Panc1 (cell line): Measurements from ENCODE around the gene SSC5D. TPM values are rescaled to one million over a fixed set of nuclear protein-coding genes. Genes with fewer than 3 reads are reported as not detected.

Experiments
- ATAC-seq: fragments of 200-7000 bp; cut with Tn5 transposase; 2 replicates; pipeline ENCODE4 v1.9.1; 2020; ENCODE audit warnings: mild to moderate bottlenecking, moderate library complexity
- BruUV-seq: library from RNA; stranded (reverse); fragments of 400-500 nt; replicated peaks from 2 replicates; lab custom pipeline; 2021; lab: Mats Ljungman, UMichigan
- CTCF ChIA-PET: fragments of 300-600 bp; sonication (Branson Sonifier 250); formaldehyde crosslinking; loops from one replicate; lab custom pipeline; 2022; ENCODE audit warnings: antibody characterized with exemption; lab: Charles Lee
- POLR2A ChIA-PET: fragments of 300-600 bp; sonication (Branson Sonifier 250); formaldehyde crosslinking; loops from one replicate; lab custom pipeline; 2022; ENCODE audit warnings: antibody characterized with exemption; lab: Charles Lee
- DNase-seq: peaks from one replicate; pipeline ENCODE4 v3.0.0-alpha.2; 2010; ENCODE audit warnings: low read depth, low spot score
- H3K27ac ChIP-seq: 2 replicates; pipeline ENCODE4 v1.5.1; 2011; ENCODE audit warnings: mild to moderate bottlenecking, low read length, inconsistent platforms
- H3K27me3 ChIP-seq: fragments of 200-500 bp; sonication (Bioruptor generic); 2 replicates; pipeline ENCODE4 v1.6.0; 2014; ENCODE audit warnings: low read length, inconsistent platforms; ENCODE audit not compliant: control insufficient read depth, insufficient read depth
- H3K36me3 ChIP-seq: fragments of 200-500 bp; sonication (Bioruptor generic); 2 replicates; pipeline ENCODE4 v1.5.1; 2014; ENCODE audit warnings: inconsistent platforms, mild to moderate bottlenecking, low read length, moderate library complexity; ENCODE audit not compliant: control insufficient read depth, insufficient read depth
- H3K4me1 ChIP-seq: 2 replicates; pipeline ENCODE4 v1.5.1; 2011; ENCODE audit warnings: inconsistent platforms, mild to moderate bottlenecking, low read length, moderate library complexity; ENCODE audit not compliant: control insufficient read depth, insufficient read depth
- H3K4me3 ChIP-seq, 2 experiments: 2 replicates each; pipeline ENCODE4 v1.5.1; 2011 to 2012; ENCODE audit warnings: low read depth in 2 of 2, low read length in 2 of 2, mild to moderate bottlenecking in 2 of 2, inconsistent platforms in 1 of 2, moderate library complexity in 1 of 2
- H3K9me3 ChIP-seq: fragments of 200-500 bp; sonication (Bioruptor generic); 2 replicates; pipeline ENCODE4 v1.5.1; 2014; ENCODE audit warnings: low read depth, mild to moderate bottlenecking, inconsistent platforms, low read length, moderate library complexity; ENCODE audit not compliant: control insufficient read depth, insufficient read depth
- CTCF ChIP-seq: fragments of 450-650 bp; IDR thresholded peaks from 2 replicates; pipeline ENCODE4 v1.5.1; 2017; ENCODE audit warnings: mild to moderate bottlenecking
- POLR2AphosphoS5 ChIP-seq: IDR thresholded peaks from 2 replicates; pipeline ENCODE4 v1.6.1; 2012; ENCODE audit warnings: mild to moderate bottlenecking, low read depth, low read length, moderate library complexity
- REST ChIP-seq, 2 experiments: IDR thresholded peaks; 2 replicates each; pipeline ENCODE4 v1.6.1; 2011 to 2012; ENCODE audit warnings: low read depth in 2 of 2, control low read depth in 1 of 2, low read length in 1 of 2, mild to moderate bottlenecking in 1 of 2, moderate library complexity in 1 of 2; ENCODE audit not compliant: insufficient read depth in 1 of 2
- SIN3A ChIP-seq: IDR thresholded peaks from 2 replicates; pipeline ENCODE4 v1.6.1; 2012; ENCODE audit warnings: low read depth, mild to moderate bottlenecking, low read length, moderate library complexity, borderline replicate concordance; ENCODE audit not compliant: insufficient read depth
- TCF7L2 ChIP-seq: IDR thresholded peaks from 2 replicates; pipeline ENCODE4 v1.6.1; 2011; ENCODE audit warnings: mild to moderate bottlenecking, low read depth, low read length, inconsistent platforms
- in situ Hi-C: cut with HindIII; loops from 2 replicates; pipeline ENCODE4 v1.10.0; 2016; ENCODE audit warnings: low sequenced_read_pairs, low pct_unique_long_range_greater_than_20kb
- intact Hi-C: fragments of 100-400 bp; cut with micrococcal nuclease; formaldehyde crosslinking; loops from one replicate; pipeline ENCODE4 v1.10.0; 2022; ENCODE audit not compliant: unreplicated experiment
- total RNA-seq: library from RNA; stranded (reverse); gene quantifications from one replicate; pipeline ENCODE4 v1.2.1, GENCODE V29; 2021; ENCODE audit not compliant: unreplicated experiment

The SSC5D gene
- total RNA-seq, 1 experiment from 2014 or later = 13.0 TPM

GRCh38 chr19:55538132-55538531, 49.9 kb downstream of the SSC5D start:
- CTCF ChIA-PET = no interaction called here
- no peaks in the 10 kb centered on the region for H3K9me3 ChIP-seq
- no peaks in the 10 kb centered on the region for H3K27me3 ChIP-seq
- no peak overlapping the region for H3K4me3 ChIP-seq
- intact Hi-C loops (no loop called here), in situ Hi-C loops (no loop called here)
- no TSS peak for BruUV-seq
- no peak overlapping the region; the same call in 1 of the 2 replicates for H3K27ac ChIP-seq
- ATAC-seq (no peak), DNase-seq (no peak)
- POLR2A ChIA-PET = no interaction called here
- no peaks in the 10 kb centered on the region for H3K36me3 ChIP-seq
- peaks cover 6% of the 10 kb centered on the region for H3K4me1 ChIP-seq
- TF ChIP-seq CTCF = no peak
- TF ChIP-seq SIN3A = no peak
- no peak for TF ChIP-seq TCF7L2
- TF ChIP-seq POLR2AphosphoS5 = no peak
- TF ChIP-seq REST (IDR thresholded peaks at IDR 0.05; ENCODE audit: insufficient read depth in 1 of 2, low read depth in 2 of 2, low read length in 1 of 2) = no peak

GRCh38 chr19:55539090-55539984, 51.1 kb downstream of the SSC5D start:
- TF ChIP-seq CTCF (no peak), SIN3A (no peak), POLR2AphosphoS5 (no peak), REST (IDR thresholded peaks at IDR 0.05; ENCODE audit: insufficient read depth in 1 of 2, low read depth in 2 of 2, low read length in 1 of 2) (peak in 1 of 2 experiments; percentile 64; a peak in 1 of 4 replicates)
- Histone ChIP-seq H3K9me3 (no peaks in the 10 kb centered on the region), H3K36me3 (no peaks in the 10 kb centered on the region), H3K4me1 (peaks cover 6% of the 10 kb centered on the region), H3K27me3 (no peaks in the 10 kb centered on the region), H3K4me3 (no peak overlapping the region), H3K27ac (no peak overlapping the region)
- ATAC-seq (no peak), DNase-seq (no peak)
- ChIA-PET POLR2A (no interaction called here), CTCF (no interaction called here)
- in situ Hi-C loops = no loop called here
- intact Hi-C loops = no loop called here
- BruUV-seq = no TSS peak
